ENCODE measurements around the gene KCNE3. TPM values are rescaled to one million over a fixed set of nuclear protein-coding genes. Genes with fewer than 3 reads are reported as not detected.

The KCNE3 gene
- total and polyA plus RNA-seq, 10 of the 15 experiments (the other 5 are each of a cell fraction or from before 2014, with no cell fraction given), result not detected

- BruUV-seq (replicated peaks), result no TSS peak
- no peak overlapping the region for H2AFZ ChIP-seq (ENCODE audit: control insufficient read depth, low read depth, low read length)
- no peak overlapping the region for H3K9ac ChIP-seq (ENCODE audit: control insufficient read depth, insufficient read depth, low read length)
- ChIA-PET SMC1A (ENCODE audit: uncharacterized antibody, unreplicated experiment) (interaction anchor here (0.9 kb wide), 1 partner anchor 9 kb away, joined by 4 read pairs; no protein-coding TSS in a partner anchor), RAD21 (ENCODE audit: unreplicated experiment) (no interaction called here), CTCF (interaction anchor here (1.9 to 2.0 kb wide), 2 partner anchors 21 to 39 kb away, joined by 5 to 12 read pairs; no protein-coding TSS in a partner anchor), POLR2A (no interaction called here)
- H3K4me1 ChIP-seq (ENCODE audit: control insufficient read depth, insufficient read depth, low read length), result no peaks in the 10 kb centered on the region
- H3K27me3 ChIP-seq (replicated peaks in 1 of 2; ENCODE audit: control insufficient read depth in 2 of 2, insufficient read depth in 2 of 2, low read length in 1 of 2), result no peaks in the 10 kb centered on the region
- 72% methylated on average over 3 of the region's 3 CpGs for WGBS (ENCODE audit: insufficient coverage, insufficient replicate concordance, low lambda C conversion rate, missing lambda C conversion rate)
- intact Hi-C loops (cut with micrococcal nuclease; ENCODE audit: unreplicated experiment), result no loop called here
- in situ Hi-C loops (cut with MboI), result no loop called here
- ATAC-seq (no peak), DNase-seq (ENCODE audit: low read depth, low spot score) (no peak), FAIRE-seq (no peak)
- no peak overlapping the region for H3K4me3 ChIP-seq
- no peaks in the 10 kb centered on the region for H3K79me2 ChIP-seq (ENCODE audit: control insufficient read depth, insufficient read depth, low read length)
- TF ChIP-seq JUNB (IDR thresholded peaks at IDR 0.05) (no peak), USF2 (IDR thresholded peaks at IDR 0.05; ENCODE audit: borderline replicate concordance, low read depth, low read length) (no peak), RELA (IDR thresholded peaks at IDR 0.05; ENCODE audit: borderline replicate concordance, partially characterized antibody) (no peak), MYC (IDR thresholded peaks at IDR 0.05; ENCODE audit: insufficient read depth, insufficient read length, insufficient replicate concordance, low read length, severe bottlenecking) (no peak), SMARCA5 (IDR thresholded peaks at IDR 0.05) (no peak), ZNF274 (IDR thresholded peaks at IDR 0.05; ENCODE audit: insufficient read depth, insufficient read length) (no peak), CUX1 (IDR thresholded peaks at IDR 0.05; ENCODE audit: insufficient replicate concordance, low read depth, low read length) (no peak)
- H4K20me1 ChIP-seq (ENCODE audit: control insufficient read depth, insufficient read depth), result no peaks in the 10 kb centered on the region
- H3K27ac ChIP-seq (ENCODE audit: control insufficient read depth, insufficient read depth), result no peak overlapping the region
- H3K9me3 ChIP-seq (replicated peaks; ENCODE audit: control insufficient read depth, insufficient read depth, low read length), result no peaks in the 10 kb centered on the region
- H3K4me2 ChIP-seq (ENCODE audit: control insufficient read depth, insufficient read depth), result no peak overlapping the region
- no peaks in the 10 kb centered on the region for H3K36me3 ChIP-seq (ENCODE audit: control insufficient read depth in 2 of 2, insufficient read depth in 2 of 2, low read length in 1 of 2)
Observed at GRCh38 chr11:74429205-74429604, 38.1 kb downstream of the KCNE3 start.
